Measurements from ENCODE around the gene TRMU. TPM values are rescaled to one million over a fixed set of nuclear protein-coding genes. Genes with fewer than 3 reads are reported as not detected.
A peak's percentile ranks its signal among the peaks of the same experiment; 100 is the strongest.

The TRMU gene
- total RNA-seq, 1 donor from 2014 or later = 60.8 TPM

GRCh38 chr22:46292173-46292572 lies 43.3 kb upstream of the TRMU start:
- H3K4me1 Mint-ChIP-seq (ENCODE audit: low read depth, unreplicated experiment) = peaks cover 15% of the 10 kb centered on the region
- no peaks in the 10 kb centered on the region for H3K27me3 Mint-ChIP-seq (ENCODE audit: unreplicated experiment)
- peaks cover 15% of the 10 kb centered on the region for H3K9me3 Mint-ChIP-seq (ENCODE audit: unreplicated experiment)
- no peak for DNase-seq
- H3K4me3 Mint-ChIP-seq (ENCODE audit: unreplicated experiment) = no peak overlapping the region
- H3K36me3 Mint-ChIP-seq (ENCODE audit: unreplicated experiment) = no peaks in the 10 kb centered on the region
- no peak overlapping the region for H3K27ac Mint-ChIP-seq (ENCODE audit: unreplicated experiment)
- no peak for TF ChIP-seq CTCF (IDR thresholded peaks at IDR 0.05; ENCODE audit: partially characterized antibody, unreplicated experiment)

GRCh38 chr22:46292732-46293131 lies 42.8 kb upstream of the TRMU start:
- no peak for DNase-seq
- H3K9me3 Mint-ChIP-seq (ENCODE audit: unreplicated experiment) = peaks cover 14% of the 10 kb centered on the region
- no peaks in the 10 kb centered on the region for H3K36me3 Mint-ChIP-seq (ENCODE audit: unreplicated experiment)
- H3K27me3 Mint-ChIP-seq (ENCODE audit: unreplicated experiment) = no peaks in the 10 kb centered on the region
- no peak overlapping the region for H3K4me3 Mint-ChIP-seq (ENCODE audit: unreplicated experiment)
- peaks cover 19% of the 10 kb centered on the region for H3K4me1 Mint-ChIP-seq (ENCODE audit: low read depth, unreplicated experiment)
- TF ChIP-seq CTCF (IDR thresholded peaks at IDR 0.05; ENCODE audit: partially characterized antibody, unreplicated experiment) = no peak
- no peak overlapping the region for H3K27ac Mint-ChIP-seq (ENCODE audit: unreplicated experiment)

- H3K27ac Mint-ChIP-seq (ENCODE audit: unreplicated experiment) = peak overlapping the region; percentile 68
Observed at GRCh38 chr22:46293577-46294260, 41.8 kb upstream of the TRMU start.

GRCh38 chr22:46294784-46295183 lies 40.7 kb upstream of the TRMU start:
- Mint-ChIP-seq H3K36me3 (ENCODE audit: unreplicated experiment) (no peaks in the 10 kb centered on the region), H3K4me1 (ENCODE audit: low read depth, unreplicated experiment) (peaks cover 21% of the 10 kb centered on the region), H3K27me3 (ENCODE audit: unreplicated experiment) (peaks cover 2% of the 10 kb centered on the region), H3K4me3 (ENCODE audit: unreplicated experiment) (peak overlapping the region; percentile 55), H3K9me3 (ENCODE audit: unreplicated experiment) (peaks cover 14% of the 10 kb centered on the region), H3K27ac (ENCODE audit: unreplicated experiment) (peak overlapping the region; percentile 82)
- TF ChIP-seq CTCF (IDR thresholded peaks at IDR 0.05; ENCODE audit: partially characterized antibody, unreplicated experiment) = no peak
- no peak for DNase-seq

More at GRCh38 chr22:46293577-46294260, 41.8 kb upstream of the TRMU start:
- H3K4me3 Mint-ChIP-seq (ENCODE audit: unreplicated experiment) = peak overlapping the region; percentile 25
- TF ChIP-seq CTCF (IDR thresholded peaks at IDR 0.05; ENCODE audit: partially characterized antibody, unreplicated experiment) = no peak
- DNase-seq = peak; percentile 50
- no peaks in the 10 kb centered on the region for H3K36me3 Mint-ChIP-seq (ENCODE audit: unreplicated experiment)
- peaks cover 14% of the 10 kb centered on the region for H3K9me3 Mint-ChIP-seq (ENCODE audit: unreplicated experiment)
- H3K27me3 Mint-ChIP-seq (ENCODE audit: unreplicated experiment) = peaks cover under 1% of the 10 kb centered on the region
- H3K4me1 Mint-ChIP-seq (ENCODE audit: low read depth, unreplicated experiment) = peaks cover 19% of the 10 kb centered on the region

GRCh38 chr22:46295277-46295971 lies 40.1 kb upstream of the TRMU start:
- no peak for TF ChIP-seq CTCF (IDR thresholded peaks at IDR 0.05; ENCODE audit: partially characterized antibody, unreplicated experiment)
- peak overlapping the region; percentile 89 for H3K27ac Mint-ChIP-seq (ENCODE audit: unreplicated experiment)
- H3K27me3 Mint-ChIP-seq (ENCODE audit: unreplicated experiment) = peaks cover 2% of the 10 kb centered on the region
- H3K9me3 Mint-ChIP-seq (ENCODE audit: unreplicated experiment) = peaks cover 14% of the 10 kb centered on the region
- H3K4me3 Mint-ChIP-seq (ENCODE audit: unreplicated experiment) = peak overlapping the region; percentile 93
- H3K4me1 Mint-ChIP-seq (ENCODE audit: low read depth, unreplicated experiment) = peaks cover 21% of the 10 kb centered on the region
- DNase-seq = no peak
- no peaks in the 10 kb centered on the region for H3K36me3 Mint-ChIP-seq (ENCODE audit: unreplicated experiment)

Measured in glutamatergic neuron (in vitro differentiated cells).